GM12878 (cell line): Measurements from ENCODE around the gene LRRC41. TPM values are rescaled to one million over a fixed set of nuclear protein-coding genes. Genes with fewer than 3 reads are reported as not detected.
A peak's percentile ranks its signal among the peaks of the same experiment; 100 is the strongest.

Experiments used
- BACH1 ChIP-seq: fragments of 450-650 bp; IDR thresholded peaks from 2 replicates; pipeline ENCODE4 v1.6.1; 2017; ENCODE audit warnings: mild to moderate bottlenecking, borderline replicate concordance
- BRCA1 ChIP-seq: IDR thresholded peaks from 2 replicates; pipeline ENCODE4 v1.6.1; 2011; ENCODE audit warnings: low read depth, low read length, improper control_type of control experiment
- CHD1 ChIP-seq: IDR thresholded peaks from 2 replicates; pipeline ENCODE4 v1.6.1; 2012; ENCODE audit warnings: low read depth, low read length, improper control_type of control experiment
- CREM ChIP-seq: IDR thresholded peaks from 2 replicates; pipeline ENCODE4 v1.6.1; 2014; ENCODE audit warnings: antibody characterized with exemption, low read depth
- EGR1 ChIP-seq, 2 experiments: IDR thresholded peaks; 1 replicate in 1 of 2; 2 replicates in 1 of 2; pipeline ENCODE4 v1.6.1; 2011 to 2012; ENCODE audit warnings: low read depth in 2 of 2, low read length in 2 of 2, borderline replicate concordance in 1 of 2, mild to moderate bottlenecking in 1 of 2, moderate library complexity in 1 of 2
- HDAC6 ChIP-seq: fragments of 200-600 bp; sonication (generic); IDR thresholded peaks from one replicate; pipeline ENCODE4 v1.8.0; 2017; ENCODE audit warnings: antibody characterized with exemption; ENCODE audit not compliant: unreplicated experiment
- IKZF2 ChIP-seq, 2 experiments: fragments of 450-650 bp; IDR thresholded peaks; 2 replicates each; pipeline ENCODE4 v1.6.1; 2017; ENCODE audit warnings: mild to moderate bottlenecking in 2 of 2, moderate library complexity in 2 of 2
- JUNB ChIP-seq: IDR thresholded peaks from 2 replicates; pipeline ENCODE4 v1.6.1; 2016; ENCODE audit warnings: antibody characterized with exemption, mild to moderate bottlenecking
- KLF5 ChIP-seq: fragments of 450-650 bp; IDR thresholded peaks from 2 replicates; pipeline ENCODE4 v1.6.1; 2014; ENCODE audit warnings: mild to moderate bottlenecking; ENCODE audit not compliant: partially characterized antibody
- MTA2 ChIP-seq: fragments of 450-650 bp; IDR thresholded peaks from 2 replicates; pipeline ENCODE4 v1.6.1; 2016; ENCODE audit warnings: low read depth, mild to moderate bottlenecking, moderate library complexity
- NR2F1 ChIP-seq: fragments of 450-650 bp; conservative IDR thresholded peaks from 2 replicates; pipeline ENCODE4 v1.6.1; 2017; ENCODE audit warnings: mild to moderate bottlenecking
- SIX5 ChIP-seq: IDR thresholded peaks from 2 replicates; pipeline ENCODE4 v1.6.1; 2011; ENCODE audit warnings: mild to moderate bottlenecking, low read depth, low read length, moderate library complexity; ENCODE audit not compliant: severe bottlenecking
- SMC3 ChIP-seq: IDR thresholded peaks from 2 replicates; pipeline ENCODE4 v1.6.1; 2011; ENCODE audit warnings: low read length, improper control_type of control experiment, borderline replicate concordance
- SPI1 ChIP-seq: IDR thresholded peaks from 2 replicates; pipeline ENCODE4 v1.6.1; 2011; ENCODE audit warnings: low read depth, mild to moderate bottlenecking, low read length, moderate library complexity, borderline replicate concordance; ENCODE audit not compliant: insufficient read depth
- STAT1 ChIP-seq: fragments of 450-650 bp; conservative IDR thresholded peaks from 2 replicates; pipeline ENCODE4 v1.6.1; 2014; ENCODE audit warnings: antibody characterized with exemption, mild to moderate bottlenecking
- TCF3 ChIP-seq: IDR thresholded peaks from 2 replicates; pipeline ENCODE4 v1.6.1; 2012; ENCODE audit warnings: low read depth, mild to moderate bottlenecking, low read length, borderline replicate concordance; ENCODE audit not compliant: insufficient read depth
- polyA plus RNA-seq, 11 experiments: library from polyadenylated mRNA; depleted of rRNA in 4 of 11; unstranded in 6 of 11; stranded (reverse) in 5 of 11; fragments of >200 nt; fragmentation: Nextera tagmentation in 4 of 11; fragmentation: Illumina TruSeq in 1 of 11; extraction: Ambion mirVana in 4 of 11; extraction: Trizol in 1 of 11; gene quantifications; 1 replicate in 1 of 11; 2 replicates in 10 of 11; pipeline versions ENCODE4 v1.2.1 to v1.2.3, GENCODE V29; 2011 to 2016; ENCODE audit warnings: inconsistent platforms in 2 of 11, missing spikeins in 2 of 11, low read depth in 1 of 11
- total RNA-seq, 4 experiments: library from RNA; depleted of rRNA in 3 of 4; stranded (reverse); fragments of >200 nt in 3 of 4; fragmentation: Illumina TruSeq in 1 of 4; extraction: Trizol in 1 of 4; gene quantifications; 2 replicates each; pipeline versions ENCODE4 v1.2.1 to v1.2.3, GENCODE V29; 2013 to 2021
- TF ChIP-seq, protein P1 (sequence below): fragments of 450-650 bp; formaldehyde crosslinking; IDR thresholded peaks from 2 replicates; pipeline ENCODE4 v1.4.0; 2020; ENCODE audit warnings: mild to moderate bottlenecking, moderate library complexity
- TF ChIP-seq, protein P2 (sequence below): fragments of 450-650 bp; IDR thresholded peaks from 2 replicates; pipeline ENCODE4 v1.6.1; 2017; ENCODE audit warnings: low read depth, mild to moderate bottlenecking, moderate library complexity
- TF ChIP-seq, protein P3 (sequence below): IDR thresholded peaks from 2 replicates; pipeline ENCODE4 v1.6.1; 2011; ENCODE audit warnings: mild to moderate bottlenecking, low read depth, low read length, moderate library complexity; ENCODE audit not compliant: insufficient replicate concordance

The LRRC41 gene
- total and polyA plus RNA-seq, 10 of the 15 experiments (the other 5 are each of a cell fraction or from before 2014, with no cell fraction given), result 12.0 to 79.9 (median 48.5) TPM

DNA sequence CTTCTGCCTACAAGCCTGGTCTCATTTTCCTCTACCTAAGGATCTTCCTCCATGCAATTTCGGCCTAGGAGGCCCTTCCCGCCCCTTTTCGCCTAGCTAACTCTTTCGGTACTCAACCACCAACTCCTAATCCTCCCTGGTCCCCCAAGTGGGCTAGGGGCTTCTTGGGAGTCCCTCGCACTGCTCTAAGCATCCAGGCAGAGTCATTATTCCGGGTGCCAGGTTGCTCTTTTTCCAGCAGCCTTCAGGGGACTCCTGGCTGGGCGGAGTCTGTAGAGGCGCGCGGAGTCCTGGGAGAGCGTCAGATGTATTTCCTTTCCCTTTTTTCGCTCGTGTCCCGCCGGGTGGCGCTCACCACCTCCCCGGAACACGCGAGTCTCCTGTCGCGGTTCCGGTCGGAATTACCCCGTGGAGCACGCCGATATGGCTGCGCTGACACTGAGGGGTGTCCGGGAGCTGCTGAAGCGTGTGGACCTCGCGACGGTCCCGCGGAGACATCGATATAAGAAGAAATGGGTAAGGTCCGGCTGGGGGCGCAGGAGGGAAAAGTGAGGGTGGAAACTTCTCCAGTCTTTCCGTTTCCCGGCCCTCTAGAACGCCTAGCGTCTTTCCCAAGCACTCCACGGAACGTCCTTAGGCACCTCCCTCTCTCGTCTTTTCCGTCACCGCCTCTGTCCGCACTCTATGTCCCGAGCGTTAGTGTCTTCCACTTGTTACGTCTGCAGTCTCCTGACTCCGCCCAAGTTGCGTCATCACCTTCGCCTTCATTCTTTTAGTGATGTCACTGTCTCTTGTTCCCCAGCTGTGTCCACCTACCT is 37.2 kb upstream of the LRRC41 start, which contains the start of gene NSUN4 (continued):
- TF ChIP-seq, protein P1, sequence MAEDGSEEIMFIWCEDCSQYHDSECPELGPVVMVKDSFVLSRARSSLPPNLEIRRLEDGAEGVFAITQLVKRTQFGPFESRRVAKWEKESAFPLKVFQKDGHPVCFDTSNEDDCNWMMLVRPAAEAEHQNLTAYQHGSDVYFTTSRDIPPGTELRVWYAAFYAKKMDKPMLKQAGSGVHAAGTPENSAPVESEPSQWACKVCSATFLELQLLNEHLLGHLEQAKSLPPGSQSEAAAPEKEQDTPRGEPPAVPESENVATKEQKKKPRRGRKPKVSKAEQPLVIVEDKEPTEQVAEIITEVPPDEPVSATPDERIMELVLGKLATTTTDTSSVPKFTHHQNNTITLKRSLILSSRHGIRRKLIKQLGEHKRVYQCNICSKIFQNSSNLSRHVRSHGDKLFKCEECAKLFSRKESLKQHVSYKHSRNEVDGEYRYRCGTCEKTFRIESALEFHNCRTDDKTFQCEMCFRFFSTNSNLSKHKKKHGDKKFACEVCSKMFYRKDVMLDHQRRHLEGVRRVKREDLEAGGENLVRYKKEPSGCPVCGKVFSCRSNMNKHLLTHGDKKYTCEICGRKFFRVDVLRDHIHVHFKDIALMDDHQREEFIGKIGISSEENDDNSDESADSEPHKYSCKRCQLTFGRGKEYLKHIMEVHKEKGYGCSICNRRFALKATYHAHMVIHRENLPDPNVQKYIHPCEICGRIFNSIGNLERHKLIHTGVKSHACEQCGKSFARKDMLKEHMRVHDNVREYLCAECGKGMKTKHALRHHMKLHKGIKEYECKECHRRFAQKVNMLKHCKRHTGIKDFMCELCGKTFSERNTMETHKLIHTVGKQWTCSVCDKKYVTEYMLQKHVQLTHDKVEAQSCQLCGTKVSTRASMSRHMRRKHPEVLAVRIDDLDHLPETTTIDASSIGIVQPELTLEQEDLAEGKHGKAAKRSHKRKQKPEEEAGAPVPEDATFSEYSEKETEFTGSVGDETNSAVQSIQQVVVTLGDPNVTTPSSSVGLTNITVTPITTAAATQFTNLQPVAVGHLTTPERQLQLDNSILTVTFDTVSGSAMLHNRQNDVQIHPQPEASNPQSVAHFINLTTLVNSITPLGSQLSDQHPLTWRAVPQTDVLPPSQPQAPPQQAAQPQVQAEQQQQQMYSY (CRISPR knock-in tag), result no peak
- TF ChIP-seq SMC3 (peak; percentile 26; the same call in 1 of the 2 replicates), JUNB (no peak; the same call in 1 of the 2 replicates), IKZF2 (IDR thresholded peaks at IDR 0.05) (peak; percentile 86 to 88), BACH1 (peak; percentile 96), KLF5 (peak; percentile 65), BRCA1 (no peak), CREM (peak; percentile 96), HDAC6 (no peak), MTA2 (0 out of 2 replicates have a peak, but pooled peaks have one; percentile 40), SIX5 (no peak), CHD1 (no peak), TCF3 (0 out of 2 replicates have a peak, but pooled peaks have one; percentile 19), STAT1 (peak; percentile 96; the same call in 1 of the 2 replicates), SPI1 (no peak), NR2F1 (no peak), EGR1 (IDR thresholded peaks at IDR 0.05; ENCODE audit: borderline replicate concordance in 1 of 2, low read depth in 2 of 2, low read length in 2 of 2) (no peak)
- TF ChIP-seq, protein P2, sequence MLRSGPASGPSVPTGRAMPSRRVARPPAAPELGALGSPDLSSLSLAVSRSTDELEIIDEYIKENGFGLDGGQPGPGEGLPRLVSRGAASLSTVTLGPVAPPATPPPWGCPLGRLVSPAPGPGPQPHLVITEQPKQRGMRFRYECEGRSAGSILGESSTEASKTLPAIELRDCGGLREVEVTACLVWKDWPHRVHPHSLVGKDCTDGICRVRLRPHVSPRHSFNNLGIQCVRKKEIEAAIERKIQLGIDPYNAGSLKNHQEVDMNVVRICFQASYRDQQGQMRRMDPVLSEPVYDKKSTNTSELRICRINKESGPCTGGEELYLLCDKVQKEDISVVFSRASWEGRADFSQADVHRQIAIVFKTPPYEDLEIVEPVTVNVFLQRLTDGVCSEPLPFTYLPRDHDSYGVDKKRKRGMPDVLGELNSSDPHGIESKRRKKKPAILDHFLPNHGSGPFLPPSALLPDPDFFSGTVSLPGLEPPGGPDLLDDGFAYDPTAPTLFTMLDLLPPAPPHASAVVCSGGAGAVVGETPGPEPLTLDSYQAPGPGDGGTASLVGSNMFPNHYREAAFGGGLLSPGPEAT, result peak; percentile 93
- TF ChIP-seq, protein P3, sequence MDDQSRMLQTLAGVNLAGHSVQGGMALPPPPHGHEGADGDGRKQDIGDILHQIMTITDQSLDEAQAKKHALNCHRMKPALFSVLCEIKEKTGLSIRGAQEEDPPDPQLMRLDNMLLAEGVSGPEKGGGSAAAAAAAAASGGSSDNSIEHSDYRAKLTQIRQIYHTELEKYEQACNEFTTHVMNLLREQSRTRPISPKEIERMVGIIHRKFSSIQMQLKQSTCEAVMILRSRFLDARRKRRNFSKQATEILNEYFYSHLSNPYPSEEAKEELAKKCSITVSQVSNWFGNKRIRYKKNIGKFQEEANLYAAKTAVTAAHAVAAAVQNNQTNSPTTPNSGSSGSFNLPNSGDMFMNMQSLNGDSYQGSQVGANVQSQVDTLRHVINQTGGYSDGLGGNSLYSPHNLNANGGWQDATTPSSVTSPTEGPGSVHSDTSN, result no peak
